Amniotic stem cell (primary cell): ENCODE measurements around the gene ZNF280A.

Experiments used
- DNase-seq: peaks from one replicate; lab custom pipeline; 2025; lab: John Stamatoyannopoulos, UW

ZNF280A gene

GRCh38 chr22:22520020-22520656, at the start of gene ZNF280A:
TSS of gene ZNF280A (minus strand) at chr22:22520270. CDS start at chr22:22515630, 4,640 bp downstream.
- DNase-seq, result no peak

GRCh38 chr22:22569218-22569617, 49.1 kb upstream of the ZNF280A start:
- DNase-seq, result no peak

GRCh38 chr22:22565981-22566380, 45.9 kb upstream of the ZNF280A start:
- DNase-seq, result no peak

GRCh38 chr22:22558972-22559603, 39.0 kb upstream of the ZNF280A start, which contains the start of gene PRAME:
TSS of gene PRAME (minus strand) at chr22:22559265. CDS start at chr22:22556832, 2,433 bp downstream.
- no peak for DNase-seq

- no peak for DNase-seq
These were observed 38.3 kb upstream of the ZNF280A start for GRCh38 chr22:22558071-22558971.

- no peak for DNase-seq
These were observed 37.2 kb upstream of the ZNF280A start for GRCh38 chr22:22556995-22557925.

GRCh38 chr22:22556578-22556977, 36.5 kb upstream of the ZNF280A start:
- no peak for DNase-seq

- DNase-seq, result no peak
These were observed 35.5 kb upstream of the ZNF280A start for GRCh38 chr22:22555596-22555995.

- DNase-seq, result no peak
These were observed 34.7 kb upstream of the ZNF280A start for GRCh38 chr22:22554587-22555284.

GRCh38 chr22:22553735-22554586, 33.9 kb upstream of the ZNF280A start:
- DNase-seq, result no peak

GRCh38 chr22:22553141-22553540, 33.1 kb upstream of the ZNF280A start:
- no peak for DNase-seq

GRCh38 chr22:22552630-22553029, 32.6 kb upstream of the ZNF280A start:
- DNase-seq, result no peak

- DNase-seq, result no peak
These were observed 30.8 kb upstream of the ZNF280A start for GRCh38 chr22:22550789-22551434.

GRCh38 chr22:22548910-22549309, 28.8 kb upstream of the ZNF280A start:
- DNase-seq, result no peak

GRCh38 chr22:22548317-22548716, 28.2 kb upstream of the ZNF280A start:
- DNase-seq, result no peak

- no peak for DNase-seq
These were observed 27.7 kb upstream of the ZNF280A start for GRCh38 chr22:22547692-22548300.

GRCh38 chr22:22547226-22547625, 27.2 kb upstream of the ZNF280A start:
- DNase-seq, result no peak

GRCh38 chr22:22546490-22546889, 26.4 kb upstream of the ZNF280A start:
- DNase-seq, result no peak

GRCh38 chr22:22545084-22545483, 25.0 kb upstream of the ZNF280A start:
- no peak for DNase-seq
